ENCODE measurements around the gene ITGB1BP2. TPM values are rescaled to one million over a fixed set of nuclear protein-coding genes. Genes with fewer than 3 reads are reported as not detected.

The ITGB1BP2 gene
- total and polyA plus RNA-seq, 2 of the 8 experiments (the other 6 are each of a cell fraction or from before 2014, with no cell fraction given) = 2.9 to 5.2 TPM

- Histone ChIP-seq H3K27ac (ENCODE audit: low read depth, low read length) (peak overlapping the region; percentile 82), H2BK15ac (ENCODE audit: low read length) (no peak overlapping the region), H3K79me1 (ENCODE audit: low read depth, low read length) (no peaks in the 10 kb centered on the region), H3K56ac (replicated peaks; ENCODE audit: insufficient read length, low read depth, low read length) (peak overlapping the region; percentile 77), H2AK5ac (ENCODE audit: low read depth, low read length) (no peak overlapping the region), H3K9me3 (ENCODE audit: insufficient read depth in 2 of 2, low read depth in 1 of 2, low read length in 1 of 2) (no peaks in the 10 kb centered on the region; a peak in 1 of 4 replicates), H3K79me2 (ENCODE audit: control insufficient read depth in 1 of 2, insufficient read depth in 2 of 2, low read length in 2 of 2) (peaks cover 22 to 43% of the 10 kb centered on the region in 2 experiments), H3K4me1 (replicated peaks in 1 of 4; ENCODE audit: control insufficient read depth in 3 of 4, insufficient read depth in 4 of 4, low read length in 3 of 4) (peaks cover 0 to 5% (median 3%) of the 10 kb centered on the region in 4 experiments; a peak in 3 of 7 replicates), H3K4me2 (ENCODE audit: insufficient read depth in 1 of 2, low read depth in 2 of 2, low read length in 2 of 2) (peak overlapping the region; percentile 68 to 92), H2BK120ac (replicated peaks; ENCODE audit: low read depth, low read length) (no peak overlapping the region), H3K4ac (replicated peaks; ENCODE audit: insufficient read length, low read depth, low read length) (no peak overlapping the region), H3K36me3 (ENCODE audit: control insufficient read depth in 2 of 4, insufficient read depth in 4 of 4, low read length in 3 of 4) (peaks cover 0 to 28% (median 0%) of the 10 kb centered on the region in 4 experiments; a peak in 1 of 8 replicates), H4K20me1 (replicated peaks in 1 of 2; ENCODE audit: control insufficient read depth in 1 of 2, insufficient read depth in 2 of 2, low read length in 2 of 2) (peaks cover 3 to 5% of the 10 kb centered on the region in 2 experiments), H2BK20ac (ENCODE audit: low read length) (no peak overlapping the region), H2AFZ (ENCODE audit: low read length) (peak overlapping the region; percentile 12; the same call in 1 of the 2 replicates), H3K23ac (ENCODE audit: insufficient read length) (no peak overlapping the region), H3K14ac (ENCODE audit: insufficient read length) (no peak overlapping the region), H2BK5ac (ENCODE audit: low read depth, low read length) (peak overlapping the region; percentile 84; the same call in 1 of the 2 replicates), H4K91ac (replicated peaks; ENCODE audit: insufficient read length, low read length) (peak overlapping the region; percentile 97), H3K23me2 (ENCODE audit: low read depth, low read length) (peaks cover 3% of the 10 kb centered on the region; the same call in 1 of the 2 replicates), H3K18ac (ENCODE audit: extremely low read depth, low read length) (peak overlapping the region; percentile 51; the same call in 1 of the 2 replicates), H3K9ac (replicated peaks in 1 of 4; ENCODE audit: extremely low read depth in 1 of 4, low read depth in 3 of 4, low read length in 3 of 4) (peak overlapping the region in 3 of 4 experiments; percentile 31 to 68 (median 57); a peak in 5 of 7 replicates), H3K4me3 (ENCODE audit: extremely low read depth in 1 of 4, insufficient read depth in 2 of 4, low read depth in 3 of 4, low read length in 4 of 4) (peak overlapping the region; percentile 19 to 59 (median 28); a peak in 5 of 8 replicates), H3K27me3 (replicated peaks in 1 of 4; ENCODE audit: control insufficient read depth in 3 of 4, extremely low read depth in 1 of 4, insufficient read depth in 3 of 4, low read length in 3 of 4) (no peaks in the 10 kb centered on the region), H4K5ac (ENCODE audit: insufficient read length, low read depth, low read length) (peak overlapping the region; percentile 78), H2BK12ac (ENCODE audit: low read depth, low read length) (0 out of 2 replicates have a peak overlapping the region, but pooled peaks have one; percentile 4), H4K8ac (ENCODE audit: extremely low read depth, insufficient read depth, low read length) (no peak overlapping the region; the same call in 1 of the 2 replicates)
- TF ChIP-seq SIN3A (conservative IDR thresholded peaks at IDR 0.05 in 1 of 2, IDR thresholded peaks at IDR 0.05 in 1 of 2; ENCODE audit: low read depth in 1 of 2, low read length in 2 of 2) (0 out of 4 replicates have a peak, but pooled peaks of 1 of the 2 experiments have one; percentile 24), EGR1 (IDR thresholded peaks at IDR 0.05; ENCODE audit: borderline replicate concordance, low read depth, low read length) (peak; percentile 90), CBX8 (IDR thresholded peaks at IDR 0.05; ENCODE audit: borderline replicate concordance, low read depth, low read length) (no peak), ASH2L (IDR thresholded peaks at IDR 0.05; ENCODE audit: low read length) (peak; percentile 30), TAF7 (optimal IDR thresholded peaks at IDR 0.05; ENCODE audit: borderline replicate concordance, low read depth, low read length) (no peak)
- TF ChIP-seq, protein P1, sequence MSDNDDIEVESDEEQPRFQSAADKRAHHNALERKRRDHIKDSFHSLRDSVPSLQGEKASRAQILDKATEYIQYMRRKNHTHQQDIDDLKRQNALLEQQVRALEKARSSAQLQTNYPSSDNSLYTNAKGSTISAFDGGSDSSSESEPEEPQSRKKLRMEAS (IDR thresholded peaks at IDR 0.05) = peak; percentile 28; the same call in 1 of the 2 replicates
- WGBS, 2 experiments (ENCODE audit: extremely low coverage in 1 of 2, insufficient coverage in 1 of 2, insufficient read length in 1 of 2, insufficient replicate concordance in 2 of 2, low coverage in 1 of 2, low lambda C conversion rate in 2 of 2, missing lambda C conversion rate in 1 of 2) = 36% methylated on average over 9 of the region's 16 CpGs; no CpG with 5 or more reads in 1 of the 2 experiments
- FAIRE-seq = no peak
- ChIA-PET POLR2A (ENCODE audit: partially characterized antibody) (interaction anchor here (0.7 to 13.5 kb wide), 10 partner anchors 13 to 742 kb away, joined by 3 to 215 read pairs (median 7); partner anchors contain the start of genes ITGB1BP2, TAF1 and ZMYM3), CTCF (ENCODE audit: partially characterized antibody) (interaction anchor here (1.8 kb wide), 1 partner anchor 28 kb away, joined by 4 read pairs; no protein-coding TSS in a partner anchor)
- peak in 1 of 2 experiments; percentile 64 for DNase-seq (ENCODE audit: low read depth in 1 of 2, low spot score in 2 of 2)
Measured at GRCh38 chrX:71282514-71283402, 18.8 kb upstream of the ITGB1BP2 start.
